Occipital lobe (tissue), 2 donors: ENCODE data around the gene GSTA3. TPM values are rescaled to one million over a fixed set of nuclear protein-coding genes. Genes with fewer than 3 reads are reported as not detected.
"Not testable (repeated sequence)": the region's sequence is repeated elsewhere in the genome, so short reads cannot be mapped to it uniquely, and the experiment has no call there.

Experiments
- DNase-seq: peaks from one replicate; lab custom pipeline; 2025; lab: John Stamatoyannopoulos, UW
- total RNA-seq: library from RNA; depleted of rRNA; stranded (reverse); fragments of >200 nt; gene quantifications from one replicate; pipeline ENCODE4 v1.2.3, GENCODE V29; 2014

GSTA3 gene
- total RNA-seq = not detected

DNA sequence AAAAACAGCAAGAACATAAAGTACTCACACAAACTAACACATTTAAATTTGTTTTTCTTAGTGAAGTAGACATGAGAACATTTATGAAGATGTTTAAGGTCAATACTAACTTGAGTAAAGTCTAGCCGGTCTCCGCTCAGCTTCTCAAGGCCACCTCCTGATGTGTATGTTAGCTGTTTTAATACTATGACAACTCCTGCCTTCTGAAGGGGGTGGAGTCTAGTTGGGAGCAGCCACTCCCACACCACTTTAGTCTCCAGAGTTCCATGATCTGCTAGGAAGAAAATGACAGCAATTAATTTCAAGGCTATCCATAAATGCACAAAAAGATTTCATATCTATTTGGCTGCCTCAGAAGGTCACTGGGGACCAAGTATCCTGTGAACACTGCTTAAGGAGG lies at the start of gene GSTA3:
TSS of gene GSTA3 (minus strand) at position 168 of the 400 bp plus-strand sequence. CDS start 3,864 bp downstream, outside the sequence.
- no peak for DNase-seq

DNA sequence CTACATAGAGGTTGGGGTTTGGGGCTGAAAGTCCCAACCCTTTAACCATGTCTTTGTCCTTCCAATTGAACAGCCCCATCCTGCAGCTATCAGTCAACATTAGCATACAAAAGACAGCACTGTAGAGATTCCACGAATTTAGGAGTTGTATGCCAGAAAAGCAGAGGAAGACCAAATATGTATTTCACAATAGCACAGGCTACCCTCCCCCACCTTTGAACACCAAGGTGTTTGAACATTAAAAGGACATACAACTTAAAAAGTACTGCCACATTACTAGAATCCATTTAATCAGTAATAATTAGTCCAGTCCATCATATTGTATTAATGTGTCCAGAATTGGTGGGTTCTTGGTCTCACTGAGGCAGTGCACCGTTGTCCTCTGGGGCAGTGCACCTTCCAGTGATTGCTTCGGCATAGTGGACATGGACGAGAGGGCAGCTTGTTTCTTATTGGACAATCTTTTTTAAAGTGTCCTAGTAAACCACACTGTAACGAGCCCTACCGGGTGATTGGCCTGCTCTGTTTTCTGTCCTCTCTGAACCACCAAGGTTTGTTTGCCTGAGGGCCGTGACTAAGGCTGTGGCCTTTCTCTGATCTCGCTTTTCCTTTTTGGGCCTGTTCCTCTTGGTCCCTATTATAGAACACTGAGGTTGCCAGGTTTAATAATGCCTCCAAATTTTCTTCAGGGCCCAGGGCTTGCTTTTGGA lies 49.2 kb upstream of the GSTA3 start:
- no peak for DNase-seq

DNA sequence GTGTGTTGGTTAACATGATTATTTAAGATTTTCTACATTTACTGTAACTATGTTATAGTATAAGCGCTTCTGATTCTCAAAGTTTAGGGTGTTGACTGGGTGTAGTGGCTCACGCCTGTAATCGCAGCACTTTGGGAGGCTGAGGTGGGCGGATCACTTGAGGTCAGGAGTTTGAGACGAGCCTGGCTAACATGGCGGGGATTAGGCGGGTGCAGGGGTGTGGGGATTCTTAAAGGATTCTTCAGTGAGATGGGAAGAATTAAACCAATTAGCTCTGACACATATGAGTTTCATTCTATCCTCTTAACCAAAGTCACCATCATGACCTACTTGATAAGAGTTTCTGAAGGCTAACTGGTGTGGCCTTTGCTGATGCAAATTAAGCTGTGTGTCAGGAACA lies 46.4 kb upstream of the GSTA3 start:
- no peak for DNase-seq

- DNase-seq = no peak
These were observed 44.7 kb upstream of the GSTA3 start for GRCh38 chr6:52953911-52954839.

DNA sequence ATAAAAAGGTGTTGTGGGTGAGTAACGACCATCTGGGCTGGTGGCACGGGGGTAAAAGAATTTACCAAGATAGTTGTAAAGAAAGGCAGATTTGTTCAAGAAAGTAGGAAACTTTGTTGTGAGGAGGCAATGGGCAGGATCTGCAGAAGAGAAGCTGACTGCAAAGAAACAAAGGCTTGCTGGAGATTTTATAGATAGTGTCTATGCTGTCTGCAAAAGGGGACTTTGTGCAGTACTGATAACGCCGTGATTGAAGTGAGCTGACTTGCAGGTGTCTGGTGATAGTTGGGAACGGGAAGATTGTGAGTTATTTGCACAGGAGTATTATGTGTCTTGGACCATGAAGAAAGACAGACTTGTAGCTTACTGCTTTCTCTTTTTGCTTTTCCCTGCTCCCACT lies 36.8 kb upstream of the GSTA3 start:
- no peak for DNase-seq

- DNase-seq = not testable (repeated sequence)
These were observed 33.3 kb upstream of the GSTA3 start for GRCh38 chr6:52942821-52943220.

- DNase-seq = no peak
These were observed 32.7 kb upstream of the GSTA3 start for GRCh38 chr6:52942221-52942620.

GRCh38 chr6:52937908-52938307 lies 28.4 kb upstream of the GSTA3 start:
- no peak for DNase-seq

DNA sequence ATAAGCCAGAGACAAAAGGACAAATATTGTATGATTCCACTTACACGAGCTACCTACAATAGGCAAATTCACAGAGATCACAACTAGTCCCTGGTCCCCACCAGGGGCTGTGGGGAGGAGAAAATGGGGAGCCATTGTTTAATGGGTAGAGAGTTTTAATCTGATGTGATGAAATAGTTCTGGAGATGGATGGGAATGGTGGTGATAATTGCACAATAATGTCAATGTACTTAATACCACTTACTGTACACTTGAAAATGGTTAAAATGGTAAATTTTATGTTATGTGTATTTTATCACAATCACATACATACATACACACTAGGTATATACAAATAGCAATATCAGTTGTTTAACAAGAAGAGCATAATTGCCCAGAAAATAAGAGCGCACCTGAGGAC lies 24.3 kb upstream of the GSTA3 start:
- no peak for DNase-seq

DNA sequence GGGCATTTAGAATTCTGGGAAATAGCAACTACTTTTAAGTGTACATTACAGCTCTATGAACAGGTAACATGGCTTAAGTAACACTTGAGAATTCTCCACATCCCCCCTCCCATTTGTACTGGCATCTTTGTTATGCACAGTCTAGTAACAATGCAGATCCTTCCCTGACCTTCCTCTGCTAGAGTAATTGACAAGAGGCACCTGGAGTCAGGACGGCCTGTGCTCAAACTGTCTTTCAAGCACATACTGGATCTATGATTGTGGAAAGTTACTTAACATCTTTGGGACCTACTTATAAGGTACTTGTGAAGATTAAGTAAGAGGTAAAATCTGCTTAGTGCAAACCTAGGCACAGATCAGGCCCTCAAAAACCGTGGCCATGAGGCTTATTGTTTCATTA lies 21.9 kb upstream of the GSTA3 start:
- no peak for DNase-seq

GRCh38 chr6:52929321-52930164 lies 20.0 kb upstream of the GSTA3 start:
- no peak for DNase-seq

DNA sequence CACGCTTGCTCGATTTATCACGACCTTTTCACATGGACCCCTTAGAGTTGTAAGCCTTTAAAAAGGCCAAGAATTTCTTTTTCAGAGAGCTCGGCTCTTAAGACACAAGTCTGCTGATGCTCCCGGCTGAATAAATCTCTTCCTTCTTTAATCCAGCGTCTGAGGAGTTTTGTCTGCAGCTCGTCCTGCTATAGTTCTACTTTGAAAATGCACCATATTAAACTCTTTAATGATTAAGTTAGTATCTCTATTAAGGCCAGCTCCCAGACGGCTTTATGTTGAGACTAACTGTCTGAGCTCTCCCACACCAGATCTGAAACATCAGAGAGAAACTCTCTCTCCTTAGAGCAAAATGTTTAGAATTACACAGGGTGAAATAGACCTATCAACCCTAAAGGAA lies 18.0 kb upstream of the GSTA3 start:
- DNase-seq = no peak

GRCh38 chr6:52925919-52926792 lies 16.7 kb upstream of the GSTA3 start:
- DNase-seq = no peak

- DNase-seq = no peak
These were observed 15.5 kb upstream of the GSTA3 start for GRCh38 chr6:52925042-52925441.

- DNase-seq = not testable (repeated sequence)
These were observed 14.2 kb upstream of the GSTA3 start for GRCh38 chr6:52923689-52924088.

DNA sequence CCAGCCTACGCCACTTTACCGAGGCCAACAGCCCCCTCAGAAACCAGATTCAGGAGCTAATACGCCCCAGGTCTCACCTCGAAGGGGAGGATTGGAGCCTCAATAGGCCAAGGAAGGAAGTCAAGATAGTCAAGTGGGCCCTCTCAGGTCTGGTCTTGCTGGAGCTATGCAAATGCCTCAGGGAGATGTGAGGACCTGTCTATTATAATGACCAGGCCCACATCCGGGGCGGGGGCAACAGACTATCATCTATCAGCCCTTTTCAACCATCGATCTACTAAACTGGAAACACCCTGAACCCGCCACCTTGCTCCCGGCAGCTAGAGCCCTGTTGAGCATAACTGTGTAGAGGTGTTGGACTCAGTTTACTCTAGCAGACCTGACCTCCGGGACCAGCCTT lies 12.7 kb upstream of the GSTA3 start:
- no peak for DNase-seq

- DNase-seq = no peak
These were observed 12.2 kb upstream of the GSTA3 start for GRCh38 chr6:52921743-52922142.

DNA sequence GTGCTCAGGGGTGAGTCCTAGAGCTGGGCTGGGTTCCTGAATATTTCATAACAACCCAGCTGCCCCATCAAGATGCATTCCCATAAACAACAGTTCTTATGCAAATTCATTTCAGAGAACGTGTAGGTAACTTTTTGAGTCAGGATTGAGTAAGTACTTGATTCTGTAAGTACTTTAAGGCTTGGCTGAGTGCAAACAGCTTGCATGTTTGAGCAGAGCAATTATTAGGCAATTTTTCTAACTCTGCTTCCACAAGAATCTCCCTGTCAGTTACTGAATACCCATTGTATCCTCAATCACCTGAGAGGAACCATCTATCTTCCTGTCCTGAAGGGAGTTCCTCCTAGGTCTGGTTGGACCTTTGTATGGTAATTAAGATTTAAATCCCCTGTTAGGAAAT lies 10.0 kb upstream of the GSTA3 start:
- DNase-seq = not testable (repeated sequence)

DNA sequence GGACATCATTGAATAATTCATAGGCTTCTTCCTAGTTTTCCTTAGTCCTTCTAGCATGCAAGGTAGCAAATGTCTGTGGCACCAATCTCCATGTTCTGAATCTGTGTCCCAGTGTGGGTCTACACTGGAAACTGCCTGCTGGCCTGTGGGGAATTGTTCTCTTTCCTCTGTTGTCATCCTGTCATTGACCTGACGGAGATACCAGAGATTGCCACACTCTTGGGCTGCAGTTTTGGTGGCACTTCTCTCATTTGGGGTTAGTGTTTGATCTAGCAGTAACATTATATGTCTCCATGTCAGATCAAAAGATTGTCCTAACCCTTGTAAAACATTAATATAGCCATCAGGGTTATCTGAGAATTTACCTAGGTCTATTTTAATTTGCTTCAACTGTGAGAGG lies 9.3 kb upstream of the GSTA3 start:
- DNase-seq = not testable (repeated sequence)

DNA sequence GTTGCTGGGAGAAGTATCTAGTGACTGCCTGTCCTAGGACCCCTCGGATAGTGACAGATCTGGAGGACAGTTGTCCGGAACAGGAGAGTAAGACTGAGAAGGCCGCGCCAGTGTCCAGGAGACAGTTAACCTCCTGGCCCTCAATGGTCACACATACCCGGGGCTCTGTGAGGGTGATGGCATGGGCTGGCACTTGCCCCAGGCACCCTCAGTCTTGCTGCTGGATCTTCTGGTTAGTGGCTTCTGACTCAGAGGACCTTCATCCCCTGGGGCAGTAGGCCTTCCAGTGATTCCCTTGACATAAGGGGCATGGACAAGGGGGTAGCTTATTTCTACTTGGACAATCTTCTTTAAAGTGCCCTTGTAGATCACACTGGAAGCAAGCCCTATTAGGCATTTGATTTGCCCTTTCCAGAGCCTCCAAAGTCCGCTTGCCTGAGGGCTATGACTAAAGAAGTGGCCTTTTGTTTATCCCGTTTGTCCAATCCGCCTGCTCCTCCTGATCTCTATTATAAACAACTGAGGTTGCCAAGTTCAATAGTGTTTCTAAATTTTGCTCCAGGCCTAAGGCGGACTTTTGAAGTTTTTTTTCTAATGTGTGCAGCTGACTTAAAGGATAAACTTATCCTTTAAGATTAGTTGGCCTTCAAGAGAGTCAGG lies 8.7 kb upstream of the GSTA3 start:
- DNase-seq = not testable (repeated sequence)
